Measurements from ENCODE around the gene FOCAD. TPM values are rescaled to one million over a fixed set of nuclear protein-coding genes. Genes with fewer than 3 reads are reported as not detected.
A peak's percentile ranks its signal among the peaks of the same experiment; 100 is the strongest.

The FOCAD gene
- total RNA-seq, 2 donors from 2014 or later = 32.0 to 76.1 TPM

DNA sequence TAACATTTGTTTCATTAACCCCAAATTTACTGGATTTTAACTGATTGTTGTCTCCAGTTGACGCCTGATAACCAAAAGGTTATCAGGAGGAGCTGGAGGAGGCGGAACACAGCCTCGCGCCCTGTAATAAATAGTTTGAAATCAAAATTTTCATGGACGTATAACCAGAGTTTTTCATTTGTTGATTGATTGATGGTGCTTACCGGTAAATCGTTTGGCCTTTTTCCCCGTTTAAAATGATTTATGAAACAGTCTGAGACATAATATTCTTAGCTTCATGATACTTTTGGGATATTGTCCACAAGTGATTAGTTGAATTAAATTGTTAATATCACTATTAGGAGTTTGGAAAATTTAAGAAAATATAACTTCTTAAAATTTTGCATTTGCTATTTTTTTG, 1.7 kb downstream of the FOCAD start:
- no peaks in the 10 kb centered on the region for H3K36me3 ChIP-seq
- no peaks in the 10 kb centered on the region for H3K4me1 ChIP-seq (replicated peaks)
- no peaks in the 10 kb centered on the region for H3K9me3 ChIP-seq
- intact Hi-C loops (cut with DNase I) = no loop called here
- no peak for DNase-seq (ENCODE audit: low spot score)
- peak overlapping the region in 1 of 2 donors; percentile 85 for H3K4me3 ChIP-seq
- H3K27me3 ChIP-seq (replicated peaks; ENCODE audit: insufficient read depth) = no peaks in the 10 kb centered on the region
- 72% methylated on average over 8 of the region's 8 CpGs for WGBS
- no peak for TF ChIP-seq POLR2AphosphoS5 (IDR thresholded peaks at IDR 0.05)
- TF ChIP-seq, protein P1, sequence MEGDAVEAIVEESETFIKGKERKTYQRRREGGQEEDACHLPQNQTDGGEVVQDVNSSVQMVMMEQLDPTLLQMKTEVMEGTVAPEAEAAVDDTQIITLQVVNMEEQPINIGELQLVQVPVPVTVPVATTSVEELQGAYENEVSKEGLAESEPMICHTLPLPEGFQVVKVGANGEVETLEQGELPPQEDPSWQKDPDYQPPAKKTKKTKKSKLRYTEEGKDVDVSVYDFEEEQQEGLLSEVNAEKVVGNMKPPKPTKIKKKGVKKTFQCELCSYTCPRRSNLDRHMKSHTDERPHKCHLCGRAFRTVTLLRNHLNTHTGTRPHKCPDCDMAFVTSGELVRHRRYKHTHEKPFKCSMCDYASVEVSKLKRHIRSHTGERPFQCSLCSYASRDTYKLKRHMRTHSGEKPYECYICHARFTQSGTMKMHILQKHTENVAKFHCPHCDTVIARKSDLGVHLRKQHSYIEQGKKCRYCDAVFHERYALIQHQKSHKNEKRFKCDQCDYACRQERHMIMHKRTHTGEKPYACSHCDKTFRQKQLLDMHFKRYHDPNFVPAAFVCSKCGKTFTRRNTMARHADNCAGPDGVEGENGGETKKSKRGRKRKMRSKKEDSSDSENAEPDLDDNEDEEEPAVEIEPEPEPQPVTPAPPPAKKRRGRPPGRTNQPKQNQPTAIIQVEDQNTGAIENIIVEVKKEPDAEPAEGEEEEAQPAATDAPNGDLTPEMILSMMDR (IDR thresholded peaks at IDR 0.05) = no peak
- TF ChIP-seq POLR2A (IDR thresholded peaks at IDR 0.05) = no peak
- peak overlapping the region; percentile 3 to 83 for H3K27ac ChIP-seq

DNA sequence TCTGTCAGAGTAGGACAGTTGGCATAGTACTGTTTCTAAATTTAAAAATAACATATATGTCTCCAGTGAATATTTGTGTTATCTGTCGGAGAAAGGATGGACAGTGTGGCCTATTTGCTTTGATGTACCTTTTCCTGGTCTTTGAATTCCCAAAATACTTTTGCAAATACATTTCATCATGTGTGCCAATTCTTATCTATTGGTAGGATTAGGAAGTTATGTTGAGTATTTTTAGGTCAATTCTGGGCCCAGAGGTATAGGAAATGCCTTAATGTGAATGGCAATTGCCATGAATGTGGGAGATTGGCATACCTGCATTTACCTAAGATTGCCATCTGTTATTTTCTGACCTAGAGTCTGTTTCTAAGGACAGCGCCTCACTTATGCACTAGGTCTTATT, 5.8 kb downstream of the FOCAD start:
- Histone ChIP-seq H3K4me3 (no peak overlapping the region), H3K27ac (no peak overlapping the region), H3K4me1 (replicated peaks) (no peaks in the 10 kb centered on the region), H3K36me3 (no peaks in the 10 kb centered on the region), H3K9me3 (no peaks in the 10 kb centered on the region), H3K27me3 (replicated peaks; ENCODE audit: insufficient read depth) (no peaks in the 10 kb centered on the region)
- WGBS = 91% methylated on average over 2 of the region's 2 CpGs
- intact Hi-C loops (cut with DNase I) = no loop called here
- DNase-seq (ENCODE audit: low spot score) = no peak
- TF ChIP-seq, protein P1 (IDR thresholded peaks at IDR 0.05) = no peak
- TF ChIP-seq POLR2A (IDR thresholded peaks at IDR 0.05) = no peak
- TF ChIP-seq POLR2AphosphoS5 (IDR thresholded peaks at IDR 0.05) = no peak

DNA sequence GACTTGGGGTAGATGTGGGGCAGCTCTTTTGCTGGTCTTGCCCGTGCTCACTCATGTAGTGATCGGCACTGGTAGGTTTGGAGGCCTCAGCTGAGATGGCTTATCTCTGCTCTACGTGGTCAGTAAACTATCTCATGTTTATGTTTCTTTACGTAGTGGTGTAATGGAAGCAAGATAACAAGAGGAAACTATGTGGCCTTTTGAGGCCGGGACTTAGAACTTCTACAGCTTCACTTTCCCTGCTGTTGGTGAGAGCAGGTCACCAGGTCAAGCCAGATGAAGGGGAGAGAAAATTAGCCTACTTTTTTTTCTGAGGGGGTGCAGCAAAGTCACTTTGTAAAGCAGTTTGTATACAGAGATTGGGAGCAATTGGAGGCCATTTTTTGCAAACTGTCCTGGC, 8.5 kb downstream of the FOCAD start:
- intact Hi-C loops (cut with DNase I) = no loop called here

DNA sequence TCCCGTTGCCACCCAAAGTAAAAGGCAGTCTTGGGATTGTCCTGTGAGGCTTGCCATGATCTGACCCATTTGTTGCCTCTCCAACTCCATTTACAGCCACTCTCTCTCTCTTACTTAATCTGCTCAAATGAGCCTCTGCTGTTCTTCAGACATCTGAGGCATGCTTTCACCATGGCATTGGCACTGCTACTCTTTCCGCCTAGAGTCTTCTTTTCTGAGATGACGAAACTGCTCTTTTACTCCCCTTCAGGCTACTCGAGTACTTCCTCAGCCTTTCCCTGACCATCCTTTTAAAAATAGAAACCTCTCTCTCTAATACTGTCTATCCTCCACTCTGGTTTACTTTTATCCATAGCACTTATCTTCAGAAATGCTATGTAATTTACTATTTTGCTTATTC, 9.0 kb downstream of the FOCAD start:
- intact Hi-C loops (cut with DNase I) = no loop called here
- no peak overlapping the region for H3K27ac ChIP-seq
- WGBS = 82% methylated on average over 4 of the region's 4 CpGs

More for the DNA sequence above, 8.5 kb downstream of the FOCAD start:
- Histone ChIP-seq H3K9me3 (no peaks in the 10 kb centered on the region), H3K27ac (no peak overlapping the region), H3K27me3 (replicated peaks; ENCODE audit: insufficient read depth) (no peaks in the 10 kb centered on the region), H3K4me3 (no peak overlapping the region), H3K4me1 (replicated peaks) (no peaks in the 10 kb centered on the region), H3K36me3 (no peaks in the 10 kb centered on the region)
- no peak for DNase-seq (ENCODE audit: low spot score)
- TF ChIP-seq, protein P1 (IDR thresholded peaks at IDR 0.05) = no peak
- TF ChIP-seq POLR2AphosphoS5 (IDR thresholded peaks at IDR 0.05) = no peak
- no peak for TF ChIP-seq POLR2A (IDR thresholded peaks at IDR 0.05)
- WGBS = 76% methylated on average over 5 of the region's 5 CpGs

DNA sequence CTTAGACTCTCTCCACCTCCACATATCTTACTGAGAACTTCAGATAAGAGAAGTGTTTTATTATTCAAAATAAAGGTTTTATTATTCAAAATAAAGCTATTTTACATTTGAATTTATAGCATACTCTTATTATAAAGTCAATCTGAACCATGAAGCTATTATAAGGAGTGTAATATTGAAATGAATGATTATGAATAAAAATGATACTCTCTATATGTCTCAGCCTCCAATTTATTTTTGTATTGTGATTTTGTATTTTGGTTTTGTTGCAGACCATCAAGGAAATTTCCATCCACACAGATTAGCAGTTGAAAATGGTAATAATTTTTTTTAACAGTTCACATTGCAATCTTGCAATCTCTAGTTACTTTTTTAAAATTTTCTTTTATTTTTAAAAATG, 10.2 kb downstream of the FOCAD start:
- Histone ChIP-seq H3K27ac (no peak overlapping the region), H3K27me3 (replicated peaks; ENCODE audit: insufficient read depth) (no peaks in the 10 kb centered on the region), H3K9me3 (no peaks in the 10 kb centered on the region), H3K36me3 (no peaks in the 10 kb centered on the region), H3K4me3 (no peak overlapping the region), H3K4me1 (replicated peaks) (no peaks in the 10 kb centered on the region)
- no peak for DNase-seq (ENCODE audit: low spot score)
- TF ChIP-seq POLR2A (IDR thresholded peaks at IDR 0.05) = no peak
- no peak for TF ChIP-seq POLR2AphosphoS5 (IDR thresholded peaks at IDR 0.05)
- TF ChIP-seq, protein P1 (IDR thresholded peaks at IDR 0.05) = no peak
- intact Hi-C loops (cut with DNase I) = no loop called here

More for the DNA sequence above, 9.0 kb downstream of the FOCAD start:
- Histone ChIP-seq H3K4me1 (replicated peaks) (no peaks in the 10 kb centered on the region), H3K9me3 (no peaks in the 10 kb centered on the region), H3K27me3 (replicated peaks; ENCODE audit: insufficient read depth) (no peaks in the 10 kb centered on the region), H3K4me3 (no peak overlapping the region), H3K36me3 (no peaks in the 10 kb centered on the region)
- TF ChIP-seq POLR2A (IDR thresholded peaks at IDR 0.05) (no peak), POLR2AphosphoS5 (IDR thresholded peaks at IDR 0.05) (no peak)
- TF ChIP-seq, protein P1 (IDR thresholded peaks at IDR 0.05) = no peak
- DNase-seq (ENCODE audit: low spot score) = no peak

Measured in prostate gland (tissue), 2 donors.